GM04504 (cell line): ENCODE data around the gene HENMT1.

Source experiments
- DNase-seq: peaks from one replicate; pipeline ENCODE4 v3.0.0-alpha.2; 2012; ENCODE audit warnings: low read depth

Gene HENMT1

GRCh38 chr1:108627951-108628350 is 32.9 kb downstream of the HENMT1 start:
- no peak for DNase-seq

DNA sequence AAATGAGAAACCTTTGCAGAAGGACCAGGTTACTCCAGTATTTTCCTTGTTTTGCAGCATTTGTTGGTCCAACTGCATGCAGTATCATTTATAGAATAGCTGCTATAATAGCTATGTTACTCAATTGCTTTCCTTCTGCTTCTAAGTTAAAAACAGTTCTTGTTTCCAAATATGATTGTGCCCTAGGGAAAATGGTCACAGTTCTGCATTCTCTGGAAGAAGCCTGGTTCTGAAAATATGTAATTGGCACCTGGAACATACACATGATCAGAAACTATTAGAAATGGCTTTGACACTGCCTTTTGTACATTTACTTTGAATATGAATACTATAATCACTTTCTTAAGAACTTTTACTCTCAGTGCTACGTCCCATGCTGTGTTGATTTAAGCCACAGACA is 33.6 kb downstream of the HENMT1 start:
- no peak for DNase-seq

GRCh38 chr1:108624069-108624468 is 36.8 kb downstream of the HENMT1 start:
- DNase-seq: no peak

- no peak for DNase-seq
Measured at GRCh38 chr1:108617724-108618056, 43.2 kb downstream of the HENMT1 start.

DNA sequence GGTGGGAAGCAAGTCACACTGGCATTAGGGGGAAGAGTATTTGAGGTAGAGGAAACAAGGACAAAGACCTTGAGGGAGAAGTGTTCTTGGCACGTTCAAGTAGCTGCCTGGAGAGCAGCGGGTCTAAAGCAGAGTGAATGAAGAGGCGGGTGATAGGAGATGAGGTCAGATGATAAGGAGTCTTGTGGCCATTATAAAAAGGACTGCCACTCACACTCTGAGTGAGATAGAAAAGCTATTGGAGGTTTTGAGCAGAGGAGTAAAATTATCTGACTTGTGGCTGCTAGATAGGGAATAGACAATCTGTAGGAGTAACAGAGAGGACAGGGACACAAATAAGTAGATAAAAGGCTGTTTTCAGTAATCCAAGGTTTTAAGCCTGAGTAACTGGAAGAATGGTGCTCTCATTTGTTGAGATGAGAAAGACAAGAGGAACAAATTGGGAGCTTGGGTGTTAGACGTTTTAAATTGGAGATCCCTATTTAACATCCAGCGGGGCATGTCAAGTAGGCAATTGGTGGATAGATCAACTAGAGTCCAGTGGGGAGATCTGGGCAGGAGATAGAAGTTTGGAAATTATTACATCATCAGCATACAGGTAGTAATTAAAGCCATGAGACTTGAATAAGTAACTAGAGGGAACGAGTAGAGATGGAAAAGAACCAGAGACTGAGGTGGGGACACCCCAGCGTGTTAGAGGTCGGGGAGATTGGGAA is 43.7 kb downstream of the HENMT1 start:
- DNase-seq: no peak

- DNase-seq: no peak
Measured at GRCh38 chr1:108615544-108615943, 45.3 kb downstream of the HENMT1 start.

GRCh38 chr1:108612496-108612895 is 48.4 kb downstream of the HENMT1 start:
- no peak for DNase-seq

- DNase-seq: no peak
Measured at GRCh38 chr1:108611984-108612383, 48.9 kb downstream of the HENMT1 start.

DNA sequence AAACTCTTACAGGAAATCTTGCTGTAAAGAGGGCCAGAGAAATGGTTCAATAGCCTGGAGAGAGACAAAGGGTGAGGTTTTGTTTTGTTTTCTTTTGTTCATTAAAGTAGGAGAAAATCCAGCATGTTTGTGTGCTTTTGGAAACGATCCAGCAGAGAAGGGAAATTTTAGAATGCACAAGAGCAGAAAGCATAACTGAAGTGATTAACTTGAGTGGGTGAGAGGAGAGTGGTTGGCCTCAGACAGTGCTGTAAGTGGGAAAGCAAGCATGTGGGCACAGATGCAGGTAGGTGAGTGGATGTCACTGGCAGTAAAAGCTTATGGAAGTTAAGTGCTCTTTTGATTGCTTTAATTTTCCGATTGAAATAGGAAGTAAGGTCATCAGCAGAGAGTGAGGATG is 50.8 kb downstream of the HENMT1 start:
- DNase-seq: no peak

- no peak for DNase-seq
Measured at GRCh38 chr1:108609483-108610049, 51.3 kb downstream of the HENMT1 start.

GRCh38 chr1:108606478-108606877 is 54.4 kb downstream of the HENMT1 start:
- DNase-seq: no peak

DNA sequence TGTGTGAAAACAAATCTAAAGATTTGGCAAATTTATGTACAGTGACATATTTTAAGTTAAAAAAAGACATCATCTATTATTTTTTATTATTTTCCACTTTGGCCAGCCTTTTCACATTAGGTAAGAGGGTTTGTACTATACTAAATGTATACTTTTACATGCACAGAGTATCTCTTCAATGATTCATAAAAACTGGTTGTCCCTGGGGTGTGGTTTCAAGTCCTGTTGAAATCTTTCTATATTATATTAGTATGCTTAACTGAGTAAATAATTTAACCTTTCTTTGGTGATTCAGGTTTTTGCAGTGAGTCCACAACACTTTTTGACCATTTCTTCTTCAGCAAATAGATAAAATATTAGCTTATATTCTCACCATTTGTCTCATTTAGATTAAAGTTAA is 55.3 kb downstream of the HENMT1 start:
- DNase-seq: no peak

- DNase-seq: peak; percentile 7
Measured at GRCh38 chr1:108601708-108602410, 59.0 kb downstream of the HENMT1 start.

DNA sequence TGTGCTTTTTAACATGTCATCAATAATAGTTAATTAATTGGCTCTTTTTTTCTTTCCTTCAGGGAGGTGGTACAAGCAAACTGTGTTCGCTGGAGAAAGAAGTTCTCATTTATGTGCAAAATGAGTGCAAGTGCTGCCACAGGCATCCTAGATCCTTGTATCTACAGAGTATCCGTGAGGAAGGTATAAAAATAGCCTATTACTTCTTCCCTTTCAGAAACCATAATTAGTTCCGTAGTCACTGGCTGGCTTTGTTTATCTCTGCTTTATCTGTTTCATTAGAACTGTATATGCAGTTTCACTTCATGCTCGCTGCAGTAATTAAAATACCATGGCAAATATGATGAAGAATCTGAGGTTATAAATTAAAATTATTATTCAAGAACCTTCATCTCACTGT is 60.4 kb downstream of the HENMT1 start:
- no peak for DNase-seq

GRCh38 chr1:108598340-108598739 is 62.6 kb downstream of the HENMT1 start:
- DNase-seq: no peak
